ENCODE measurements around the gene GPC6.

DNA sequence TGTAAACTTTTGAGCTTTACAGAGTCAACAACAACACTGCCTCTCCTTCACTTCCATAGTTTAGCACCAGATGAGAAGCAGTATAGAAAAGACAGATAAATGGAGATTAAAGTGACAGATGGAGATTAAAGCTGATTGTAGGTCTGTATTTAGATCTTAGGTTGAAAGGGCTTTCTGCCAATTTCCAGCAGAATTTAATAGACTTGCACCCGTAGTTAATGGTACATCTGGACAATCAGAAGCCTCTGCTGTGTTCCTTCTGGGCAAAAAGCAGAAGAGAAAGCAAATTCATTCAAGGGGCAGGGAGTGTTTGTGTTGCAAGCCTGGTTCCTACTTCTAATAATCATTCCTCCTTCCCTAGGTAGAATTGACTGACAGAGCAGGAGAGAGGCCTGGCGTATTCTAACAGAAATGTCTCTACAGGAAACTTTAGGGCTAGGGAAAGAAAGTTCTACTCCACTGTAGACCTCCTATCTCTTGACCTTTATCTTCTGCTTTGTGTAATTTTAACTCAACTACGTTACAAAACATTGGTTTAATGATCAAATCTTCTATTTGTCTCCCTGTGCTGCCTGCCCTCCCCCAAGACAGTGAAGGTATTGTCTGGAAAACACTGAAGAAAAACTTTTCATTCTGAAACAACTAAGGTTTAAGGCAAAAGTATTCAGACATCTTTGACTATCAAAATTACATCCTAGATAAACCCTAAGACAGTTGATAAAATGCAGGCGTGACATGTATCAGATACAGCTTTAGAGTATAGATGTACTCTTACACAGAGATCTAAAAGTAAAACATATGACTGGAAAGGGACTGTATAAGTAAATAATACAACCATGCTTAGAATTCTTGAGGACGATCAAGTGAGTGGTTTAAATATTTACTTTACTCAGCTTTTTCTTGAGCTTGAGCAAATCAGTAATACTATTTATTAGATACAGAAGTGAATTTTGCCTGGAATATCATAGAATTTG lies 44.4 kb downstream of the GPC6 start:
- TF ChIP-seq EZH2phosphoT487 (conservative IDR thresholded peaks at IDR 0.05; ENCODE audit: low read length), result no peak
- TF ChIP-seq, protein P1, sequence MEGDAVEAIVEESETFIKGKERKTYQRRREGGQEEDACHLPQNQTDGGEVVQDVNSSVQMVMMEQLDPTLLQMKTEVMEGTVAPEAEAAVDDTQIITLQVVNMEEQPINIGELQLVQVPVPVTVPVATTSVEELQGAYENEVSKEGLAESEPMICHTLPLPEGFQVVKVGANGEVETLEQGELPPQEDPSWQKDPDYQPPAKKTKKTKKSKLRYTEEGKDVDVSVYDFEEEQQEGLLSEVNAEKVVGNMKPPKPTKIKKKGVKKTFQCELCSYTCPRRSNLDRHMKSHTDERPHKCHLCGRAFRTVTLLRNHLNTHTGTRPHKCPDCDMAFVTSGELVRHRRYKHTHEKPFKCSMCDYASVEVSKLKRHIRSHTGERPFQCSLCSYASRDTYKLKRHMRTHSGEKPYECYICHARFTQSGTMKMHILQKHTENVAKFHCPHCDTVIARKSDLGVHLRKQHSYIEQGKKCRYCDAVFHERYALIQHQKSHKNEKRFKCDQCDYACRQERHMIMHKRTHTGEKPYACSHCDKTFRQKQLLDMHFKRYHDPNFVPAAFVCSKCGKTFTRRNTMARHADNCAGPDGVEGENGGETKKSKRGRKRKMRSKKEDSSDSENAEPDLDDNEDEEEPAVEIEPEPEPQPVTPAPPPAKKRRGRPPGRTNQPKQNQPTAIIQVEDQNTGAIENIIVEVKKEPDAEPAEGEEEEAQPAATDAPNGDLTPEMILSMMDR (IDR thresholded peaks at IDR 0.05; ENCODE audit: insufficient read depth, low read length, poor library complexity, severe bottlenecking), result no peak
